AG04449 (cell line): ENCODE results near the gene ACSS3.
"Not testable (repeated sequence)": the region's sequence is repeated elsewhere in the genome, so short reads cannot be mapped to it uniquely, and the experiment has no call there.

ENCODE experiments used
- CTCF ChIA-PET: fragments of 350-600 bp; formaldehyde crosslinking; extraction: SDS; loops from one replicate; lab custom pipeline; 2021; ENCODE audit warnings: antibody characterized with exemption; lab: Yijun Ruan, JAX
- POLR2A ChIA-PET: fragments of 400-600, 350-600 bp; formaldehyde crosslinking; extraction: SDS; loops from one replicate; lab custom pipeline; 2020; ENCODE audit warnings: antibody characterized with exemption, inconsistent platforms; lab: Yijun Ruan, JAX
- DNase-seq: peaks from one replicate; pipeline ENCODE4 v3.0.0-alpha.2; 2010; ENCODE audit warnings: low read depth, low spot score
- H3K4me3 ChIP-seq: 2 replicates; pipeline ENCODE4 v1.5.1; 2011; ENCODE audit warnings: low read depth, mild to moderate bottlenecking, control low read depth, low read length
- TF ChIP-seq, protein P1 (sequence below): IDR thresholded peaks from one replicate; pipeline ENCODE4 v1.5.1; 2011; ENCODE audit warnings: mild to moderate bottlenecking, moderate library complexity, low read length, control low read depth, inconsistent platforms; ENCODE audit not compliant: insufficient read depth; ENCODE audit errors: missing control alignments

Gene ACSS3

DNA sequence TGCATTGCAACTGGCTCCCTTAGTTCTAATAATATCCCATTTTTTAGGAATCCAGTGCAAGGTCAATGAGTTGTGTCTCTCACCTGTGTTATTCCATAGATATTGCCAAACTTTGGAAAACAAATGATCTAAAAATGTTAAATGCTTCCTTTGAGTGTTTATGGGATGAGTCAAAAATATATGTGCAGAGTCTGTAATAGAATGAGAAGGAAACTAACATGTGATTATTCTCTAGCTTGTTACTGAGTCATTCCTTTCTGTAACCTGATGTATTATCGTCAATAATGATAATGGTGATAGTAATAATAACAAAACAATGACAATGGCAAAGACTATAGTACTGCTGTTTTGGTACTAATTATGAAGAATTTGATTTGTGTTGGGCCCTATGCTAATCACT, 11.5 kb downstream of the ACSS3 start:
- ChIA-PET CTCF (no interaction called here), POLR2A (no interaction called here)
- TF ChIP-seq, protein P1, sequence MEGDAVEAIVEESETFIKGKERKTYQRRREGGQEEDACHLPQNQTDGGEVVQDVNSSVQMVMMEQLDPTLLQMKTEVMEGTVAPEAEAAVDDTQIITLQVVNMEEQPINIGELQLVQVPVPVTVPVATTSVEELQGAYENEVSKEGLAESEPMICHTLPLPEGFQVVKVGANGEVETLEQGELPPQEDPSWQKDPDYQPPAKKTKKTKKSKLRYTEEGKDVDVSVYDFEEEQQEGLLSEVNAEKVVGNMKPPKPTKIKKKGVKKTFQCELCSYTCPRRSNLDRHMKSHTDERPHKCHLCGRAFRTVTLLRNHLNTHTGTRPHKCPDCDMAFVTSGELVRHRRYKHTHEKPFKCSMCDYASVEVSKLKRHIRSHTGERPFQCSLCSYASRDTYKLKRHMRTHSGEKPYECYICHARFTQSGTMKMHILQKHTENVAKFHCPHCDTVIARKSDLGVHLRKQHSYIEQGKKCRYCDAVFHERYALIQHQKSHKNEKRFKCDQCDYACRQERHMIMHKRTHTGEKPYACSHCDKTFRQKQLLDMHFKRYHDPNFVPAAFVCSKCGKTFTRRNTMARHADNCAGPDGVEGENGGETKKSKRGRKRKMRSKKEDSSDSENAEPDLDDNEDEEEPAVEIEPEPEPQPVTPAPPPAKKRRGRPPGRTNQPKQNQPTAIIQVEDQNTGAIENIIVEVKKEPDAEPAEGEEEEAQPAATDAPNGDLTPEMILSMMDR: no peak
- H3K4me3 ChIP-seq: no peak overlapping the region
- DNase-seq: no peak

DNA sequence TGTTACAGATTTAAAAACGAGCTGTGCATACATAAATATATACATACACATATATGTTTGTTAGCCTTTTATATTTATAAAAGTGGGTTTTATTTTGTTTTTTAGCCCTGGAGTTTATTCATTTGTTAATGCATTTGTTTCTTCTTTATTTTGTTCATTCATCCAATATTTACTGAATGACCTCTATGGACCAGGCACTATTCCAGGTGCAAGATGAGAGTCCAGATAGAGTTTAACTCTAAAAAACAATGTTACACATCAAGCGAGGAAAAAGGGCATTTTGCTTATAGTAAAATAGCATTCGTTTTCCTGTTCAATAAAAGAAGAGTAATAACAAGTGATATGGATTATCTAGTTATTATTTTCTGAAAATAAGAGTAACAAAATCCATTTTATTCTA, 14.2 kb downstream of the ACSS3 start:
- TF ChIP-seq, protein P1: no peak
- ChIA-PET POLR2A (no interaction called here), CTCF (no interaction called here)
- DNase-seq: no peak
- no peak overlapping the region for H3K4me3 ChIP-seq

DNA sequence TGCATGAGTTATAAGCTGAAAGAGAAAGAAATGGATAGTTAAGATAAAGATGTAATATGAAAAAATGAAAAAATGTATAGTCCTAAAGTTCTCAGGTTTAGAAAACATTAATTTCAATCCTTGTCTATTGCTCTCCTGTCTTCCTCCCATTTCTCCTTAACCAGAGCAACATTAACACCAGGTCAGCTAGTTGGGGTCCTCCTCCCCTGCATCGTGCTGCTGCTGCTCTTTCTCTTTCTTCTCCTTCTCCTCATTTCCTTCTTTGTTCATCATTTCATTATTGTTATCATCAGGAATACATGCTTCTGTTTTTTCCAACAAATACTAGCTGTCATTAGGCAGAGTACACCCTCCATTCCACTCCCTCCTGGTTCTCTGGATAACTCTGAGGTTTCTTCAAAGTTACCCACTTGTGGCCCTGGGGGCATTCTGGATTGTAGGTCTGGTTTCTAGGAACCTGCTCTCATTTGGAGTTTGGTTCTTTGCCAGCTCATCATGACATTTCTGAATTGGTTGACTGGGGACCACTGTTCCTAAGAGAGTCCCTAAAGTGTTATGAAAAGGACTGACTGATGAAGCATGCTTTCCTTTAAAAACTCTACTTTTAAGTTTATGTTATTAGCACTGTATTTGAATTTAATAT, 17.0 kb downstream of the ACSS3 start:
- DNase-seq: no peak
- POLR2A ChIA-PET: no interaction called here
- TF ChIP-seq, protein P1: no peak
- CTCF ChIA-PET: no interaction called here
- no peak overlapping the region for H3K4me3 ChIP-seq

DNA sequence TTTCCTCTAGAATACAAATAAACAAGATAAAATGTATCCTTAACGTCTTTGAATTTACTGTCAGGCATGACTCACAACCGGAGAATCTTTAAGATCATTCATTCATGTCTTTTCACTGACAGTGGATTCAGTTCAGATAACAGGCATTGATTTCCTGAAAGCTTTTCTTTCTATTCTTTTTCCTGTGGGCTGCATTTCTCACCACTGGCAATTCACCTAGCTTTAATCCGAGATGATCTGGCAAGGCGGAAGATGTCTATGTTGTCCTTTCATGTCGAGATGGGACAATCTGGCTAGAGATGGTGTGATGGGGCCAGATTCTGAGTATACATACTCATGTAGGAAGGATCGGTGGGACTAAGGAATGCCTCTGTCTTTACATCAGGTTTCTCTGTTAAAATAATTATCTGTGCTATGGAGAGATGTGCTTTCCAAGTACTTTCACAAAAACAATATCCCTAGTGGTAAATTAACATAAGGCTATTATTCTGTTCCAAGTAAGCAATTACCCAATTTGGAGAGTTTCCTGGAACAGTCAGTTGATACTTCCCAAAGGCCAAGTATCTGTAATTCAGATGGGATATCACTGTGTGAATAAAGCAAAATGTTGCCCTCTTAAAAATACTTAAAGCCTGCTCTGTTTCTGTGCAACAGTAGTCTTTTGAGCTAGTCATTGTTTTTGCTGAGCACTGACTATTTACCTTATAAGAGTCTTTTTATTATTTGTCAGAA, 17.8 kb downstream of the ACSS3 start:
- ChIA-PET CTCF (no interaction called here), POLR2A (no interaction called here)
- TF ChIP-seq, protein P1: no peak
- H3K4me3 ChIP-seq: no peak overlapping the region
- DNase-seq: no peak

DNA sequence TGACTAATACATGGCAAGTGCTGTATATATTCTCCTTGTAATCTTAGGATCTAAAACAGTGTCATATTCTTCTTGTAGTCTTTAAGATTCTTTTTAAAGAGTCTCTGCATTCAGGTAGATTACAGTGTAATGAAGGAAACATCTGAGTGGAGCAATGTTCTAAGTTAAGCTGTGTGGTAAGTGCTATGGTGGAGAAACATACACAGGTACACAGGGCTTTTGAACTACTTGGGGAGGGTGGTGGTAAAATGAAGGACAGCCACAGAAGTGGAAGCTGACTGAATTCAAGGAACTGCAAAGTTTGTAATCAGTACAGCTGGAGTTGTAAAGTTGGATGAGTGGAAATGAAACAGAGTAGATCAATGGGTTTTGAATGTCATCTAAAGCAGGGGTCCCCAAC, 27.8 kb downstream of the ACSS3 start:
- DNase-seq: no peak
- ChIA-PET POLR2A (no interaction called here), CTCF (no interaction called here)
- H3K4me3 ChIP-seq: no peak overlapping the region
- TF ChIP-seq, protein P1: no peak

DNA sequence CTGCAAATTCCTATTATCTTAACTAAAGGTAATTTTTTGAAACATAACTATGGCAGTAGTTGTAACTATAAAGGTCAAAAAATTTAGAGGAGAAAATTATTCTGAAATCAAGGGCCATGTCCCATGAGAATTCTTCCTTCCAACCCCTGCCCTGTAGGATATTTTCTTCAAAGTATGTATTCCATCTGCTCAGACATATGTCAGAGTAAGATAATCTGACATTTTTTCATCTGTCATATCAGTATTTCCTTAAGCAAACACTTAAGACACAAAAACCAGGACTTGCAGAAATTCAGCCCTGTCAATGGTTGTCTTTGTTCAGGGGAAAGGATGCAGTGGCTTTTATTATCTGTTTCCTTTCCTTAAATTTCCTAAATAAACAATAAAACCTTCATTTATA, 36.3 kb downstream of the ACSS3 start:
- DNase-seq: no peak
- no peak overlapping the region for H3K4me3 ChIP-seq
- CTCF ChIA-PET: interaction anchor here (2.3 kb wide), 1 partner anchor 15 kb away, joined by 6 read pairs; no protein-coding TSS in a partner anchor
- TF ChIP-seq, protein P1: no peak
- POLR2A ChIA-PET: no interaction called here

DNA sequence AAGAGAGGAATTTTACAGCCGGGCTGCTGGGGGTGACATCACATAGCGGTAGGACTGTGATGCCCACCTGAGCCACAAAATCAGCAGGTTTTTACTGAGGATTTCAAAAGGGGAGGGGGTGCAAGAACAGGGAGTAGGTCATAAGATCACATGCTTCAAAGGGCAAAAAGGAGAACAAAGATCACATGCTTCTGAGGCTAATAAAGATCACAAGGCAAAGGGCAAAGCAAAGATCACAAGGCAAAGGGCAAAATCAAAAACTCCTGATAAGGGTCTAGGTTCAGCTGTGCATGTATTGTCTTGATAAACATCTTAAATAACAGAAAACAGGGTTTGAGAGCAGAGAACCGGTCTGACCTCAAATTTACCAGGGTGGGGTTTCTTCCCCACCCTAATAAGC, 41.2 kb downstream of the ACSS3 start:
- CTCF ChIA-PET, H3K4me3 ChIP-seq, POLR2A ChIA-PET, DNase-seq: not testable (repeated sequence)
